SU-DHL-6 (cell line): ENCODE data around the gene ERI2.
"Not testable (repeated sequence)": the region's sequence is repeated elsewhere in the genome, so short reads cannot be mapped to it uniquely, and the experiment has no call there.

Experiments used
- H2AFZ ChIP-seq: fragments of 200-600 bp; sonication (generic); 2 replicates; pipeline ENCODE4 v1.6.1; 2014; ENCODE audit warnings: low read depth, mild to moderate bottlenecking, moderate library complexity, mixed read lengths, antibody characterized with exemption, low read length; ENCODE audit not compliant: severe bottlenecking
- H3F3A ChIP-seq: fragments of 200-600 bp; shearing (Covaris generic); 2 replicates; pipeline ENCODE4 v1.6.0; 2016; ENCODE audit warnings: antibody characterized with exemption, mild to moderate bottlenecking; ENCODE audit not compliant: insufficient read depth
- H3K27ac ChIP-seq: fragments of 200-600 bp; sonication (generic); 2 replicates; pipeline ENCODE4 v1.5.1; 2016; ENCODE audit warnings: low read depth, mild to moderate bottlenecking, low read length, moderate library complexity, mixed read lengths
- H3K27me3 ChIP-seq: fragments of 200-600 bp; sonication (generic), shearing (Covaris generic); 2 replicates; pipeline ENCODE4 v1.6.0; 2014; ENCODE audit warnings: mild to moderate bottlenecking, low read length
- H3K36me3 ChIP-seq: fragments of 200-600 bp; sonication (generic); 2 replicates; pipeline ENCODE4 v1.6.1; 2014; ENCODE audit warnings: mild to moderate bottlenecking, low read length, mixed read lengths
- H3K4me2 ChIP-seq: fragments of 300-600, 200-600 bp; shearing (Covaris generic), sonication (generic); 2 replicates; pipeline ENCODE4 v1.6.0; 2014; ENCODE audit warnings: low read length, low read depth, mild to moderate bottlenecking; ENCODE audit not compliant: poor library complexity, severe bottlenecking
- H3K4me3 ChIP-seq: fragments of 200-600 bp; sonication (generic); 2 replicates; pipeline ENCODE4 v1.5.1; 2014; ENCODE audit warnings: antibody characterized with exemption, low read length, mild to moderate bottlenecking, mixed read lengths; ENCODE audit not compliant: insufficient read depth, poor library complexity, severe bottlenecking
- H3K79me2 ChIP-seq: fragments of 200-600 bp; sonication (generic); 2 replicates; pipeline ENCODE4 v1.6.1; 2014; ENCODE audit warnings: mild to moderate bottlenecking, low read length, moderate library complexity; ENCODE audit not compliant: insufficient read depth
- H3K9ac ChIP-seq: fragments of 200-600 bp; sonication (generic); 2 replicates; pipeline ENCODE4 v1.7.0; 2014; ENCODE audit warnings: mild to moderate bottlenecking, low read length
- H3K9me2 ChIP-seq: fragments of 200-600 bp; sonication (generic); replicated peaks from 2 replicates; pipeline ENCODE4 v1.6.1; 2014; ENCODE audit warnings: low read length; ENCODE audit not compliant: insufficient read depth
- H3K9me3 ChIP-seq: fragments of 200-600 bp; sonication (generic); 2 replicates; pipeline ENCODE4 v1.6.1; 2014; ENCODE audit warnings: low read length, mixed read lengths; ENCODE audit not compliant: insufficient read depth
- H4K20me1 ChIP-seq: fragments of 200-600 bp; sonication (generic); 2 replicates; pipeline ENCODE4 v1.6.1; 2014; ENCODE audit warnings: low read depth, mild to moderate bottlenecking, antibody characterized with exemption, low read length, moderate library complexity, mixed read lengths
- CTCF ChIP-seq: fragments of 200-600 bp; sonication (generic); IDR thresholded peaks from one replicate; pipeline ENCODE4 v1.5.1; 2017; ENCODE audit warnings: antibody characterized with exemption, mild to moderate bottlenecking, low read length, moderate library complexity; ENCODE audit not compliant: insufficient read depth, poor library complexity, severe bottlenecking
- EZH2phosphoT487 ChIP-seq: fragments of 200-600 bp; sonication (generic), shearing (Covaris generic); conservative IDR thresholded peaks from 2 replicates; pipeline ENCODE4 v1.6.1; 2018; ENCODE audit warnings: mild to moderate bottlenecking, antibody characterized with exemption, low read length, moderate library complexity, mixed read lengths

The ERI2 gene

GRCh38 chr16:20807862-20808261, 1.6 kb upstream of the ERI2 start:
- Histone ChIP-seq H3K36me3 (no peaks in the 10 kb centered on the region), H2AFZ (no peak overlapping the region), H3K9me3 (no peaks in the 10 kb centered on the region), H3K9ac (peak overlapping the region; percentile 86; the same call in 1 of the 2 replicates), H3K79me2 (peaks cover 9% of the 10 kb centered on the region; the same call in 1 of the 2 replicates), H3F3A (peaks cover 9% of the 10 kb centered on the region; the same call in 1 of the 2 replicates), H4K20me1 (no peaks in the 10 kb centered on the region), H3K27me3 (no peaks in the 10 kb centered on the region), H3K4me3 (peak overlapping the region; percentile 70), H3K27ac (no peak overlapping the region), H3K9me2 (no peaks in the 10 kb centered on the region), H3K4me2 (peak overlapping the region; percentile 84)
- TF ChIP-seq CTCF (no peak), EZH2phosphoT487 (no peak)

- Histone ChIP-seq H3K9ac (peak overlapping the region; percentile 86), H3K4me2 (peak overlapping the region; percentile 84), H3K4me3 (peak overlapping the region; percentile 70), H3K27ac (peak overlapping the region; percentile 86), H3F3A (peaks cover 20% of the 10 kb centered on the region; the same call in 1 of the 2 replicates), H2AFZ (peak overlapping the region; percentile 73)
- not testable (repeated sequence) for H4K20me1 ChIP-seq, H3K27me3 ChIP-seq, H3K9me3 ChIP-seq, H3K79me2 ChIP-seq, H3K36me3 ChIP-seq, H3K9me2 ChIP-seq
These were observed 546 bp downstream of the ERI2 start for GRCh38 chr16:20805684-20806167.

- Histone ChIP-seq H3K79me2 (peaks cover 9% of the 10 kb centered on the region; the same call in 1 of the 2 replicates), H3K9me2 (no peaks in the 10 kb centered on the region), H3K27me3 (no peaks in the 10 kb centered on the region), H3K27ac (no peak overlapping the region), H4K20me1 (no peaks in the 10 kb centered on the region), H3F3A (peaks cover 30% of the 10 kb centered on the region; the same call in 1 of the 2 replicates), H3K4me3 (no peak overlapping the region), H3K4me2 (no peak overlapping the region), H2AFZ (no peak overlapping the region), H3K9me3 (no peaks in the 10 kb centered on the region), H3K9ac (no peak overlapping the region), H3K36me3 (peaks cover 21% of the 10 kb centered on the region; the same call in 1 of the 2 replicates)
- TF ChIP-seq EZH2phosphoT487 (no peak), CTCF (no peak)
These were observed 2.6 kb downstream of the ERI2 start for GRCh38 chr16:20803561-20804214.

- Histone ChIP-seq H3K9me3 (no peaks in the 10 kb centered on the region), H3F3A (peaks cover 30% of the 10 kb centered on the region; the same call in 1 of the 2 replicates), H4K20me1 (no peaks in the 10 kb centered on the region), H3K36me3 (peaks cover 26% of the 10 kb centered on the region; the same call in 1 of the 2 replicates), H2AFZ (no peak overlapping the region), H3K4me2 (no peak overlapping the region), H3K4me3 (no peak overlapping the region), H3K9ac (no peak overlapping the region), H3K79me2 (peaks cover 9% of the 10 kb centered on the region; the same call in 1 of the 2 replicates), H3K27me3 (no peaks in the 10 kb centered on the region), H3K27ac (no peak overlapping the region), H3K9me2 (no peaks in the 10 kb centered on the region)
- no peak for TF ChIP-seq EZH2phosphoT487
- no peak for TF ChIP-seq CTCF
These were observed 3.1 kb downstream of the ERI2 start for GRCh38 chr16:20803192-20803560.
